Coronary artery (tissue), 2 donors: ENCODE data around the gene MED27.

ENCODE experiments used
- DNase-seq: peaks from one replicate; pipeline ENCODE4 v3.0.0-alpha.2; 2017; ENCODE audit warnings: low spot score
- H3K27ac ChIP-seq, 2 donors: fragments of 200-600 bp; sonication (generic); one replicate each; pipeline ENCODE4 v1.5.1; 2016 to 2019
- H3K4me3 ChIP-seq: fragments of 200-600 bp; sonication (generic); 2 replicates; pipeline ENCODE4 v1.5.1; 2016; ENCODE audit warnings: mild to moderate bottlenecking, moderate library complexity
- CTCF ChIP-seq: fragments of 200-600 bp; sonication (generic); IDR thresholded peaks from one replicate; pipeline ENCODE4 v1.5.1; 2019; ENCODE audit warnings: antibody characterized with exemption

The MED27 gene

GRCh38 chr9:131834721-131835120, 244.9 kb downstream of the MED27 start:
- DNase-seq: no peak
- Histone ChIP-seq H3K4me3 (no peak overlapping the region), H3K27ac (no peak overlapping the region)
- no peak for TF ChIP-seq CTCF

- no peak overlapping the region for H3K27ac ChIP-seq
- DNase-seq: no peak
- TF ChIP-seq CTCF: no peak
- H3K4me3 ChIP-seq: no peak overlapping the region
Observed at GRCh38 chr9:131833906-131834305, 245.8 kb downstream of the MED27 start.

GRCh38 chr9:131833083-131833482, 246.6 kb downstream of the MED27 start:
- no peak overlapping the region for H3K27ac ChIP-seq
- no peak for DNase-seq
- no peak for TF ChIP-seq CTCF
- no peak overlapping the region for H3K4me3 ChIP-seq

- Histone ChIP-seq H3K27ac (no peak overlapping the region), H3K4me3 (no peak overlapping the region)
- no peak for DNase-seq
- TF ChIP-seq CTCF: no peak
Observed at GRCh38 chr9:131831380-131832165, 248.1 kb downstream of the MED27 start.

GRCh38 chr9:131827821-131828369, 251.8 kb downstream of the MED27 start:
- Histone ChIP-seq H3K27ac (no peak overlapping the region), H3K4me3 (no peak overlapping the region)
- no peak for TF ChIP-seq CTCF
- DNase-seq: no peak

GRCh38 chr9:131826966-131827525, 252.6 kb downstream of the MED27 start:
- H3K27ac ChIP-seq: no peak overlapping the region
- H3K4me3 ChIP-seq: no peak overlapping the region
- TF ChIP-seq CTCF: no peak
- DNase-seq: no peak

- Histone ChIP-seq H3K4me3 (no peak overlapping the region), H3K27ac (no peak overlapping the region)
- no peak for DNase-seq
- TF ChIP-seq CTCF: no peak
Observed at GRCh38 chr9:131826053-131826452, 253.6 kb downstream of the MED27 start.
